GM21825 (cell line): ENCODE measurements around the gene OR1D5.
"Not testable (repeated sequence)": the region's sequence is repeated elsewhere in the genome, so short reads cannot be mapped to it uniquely, and the experiment has no call there.

Experiments used
- ATAC-seq: cut with Tn5 transposase; IDR thresholded peaks from one replicate; pipeline ENCODE4 v1.9.1; 2021; ENCODE audit warnings: mild to moderate bottlenecking, moderate library complexity; ENCODE audit not compliant: unreplicated experiment

OR1D5 gene

DNA sequence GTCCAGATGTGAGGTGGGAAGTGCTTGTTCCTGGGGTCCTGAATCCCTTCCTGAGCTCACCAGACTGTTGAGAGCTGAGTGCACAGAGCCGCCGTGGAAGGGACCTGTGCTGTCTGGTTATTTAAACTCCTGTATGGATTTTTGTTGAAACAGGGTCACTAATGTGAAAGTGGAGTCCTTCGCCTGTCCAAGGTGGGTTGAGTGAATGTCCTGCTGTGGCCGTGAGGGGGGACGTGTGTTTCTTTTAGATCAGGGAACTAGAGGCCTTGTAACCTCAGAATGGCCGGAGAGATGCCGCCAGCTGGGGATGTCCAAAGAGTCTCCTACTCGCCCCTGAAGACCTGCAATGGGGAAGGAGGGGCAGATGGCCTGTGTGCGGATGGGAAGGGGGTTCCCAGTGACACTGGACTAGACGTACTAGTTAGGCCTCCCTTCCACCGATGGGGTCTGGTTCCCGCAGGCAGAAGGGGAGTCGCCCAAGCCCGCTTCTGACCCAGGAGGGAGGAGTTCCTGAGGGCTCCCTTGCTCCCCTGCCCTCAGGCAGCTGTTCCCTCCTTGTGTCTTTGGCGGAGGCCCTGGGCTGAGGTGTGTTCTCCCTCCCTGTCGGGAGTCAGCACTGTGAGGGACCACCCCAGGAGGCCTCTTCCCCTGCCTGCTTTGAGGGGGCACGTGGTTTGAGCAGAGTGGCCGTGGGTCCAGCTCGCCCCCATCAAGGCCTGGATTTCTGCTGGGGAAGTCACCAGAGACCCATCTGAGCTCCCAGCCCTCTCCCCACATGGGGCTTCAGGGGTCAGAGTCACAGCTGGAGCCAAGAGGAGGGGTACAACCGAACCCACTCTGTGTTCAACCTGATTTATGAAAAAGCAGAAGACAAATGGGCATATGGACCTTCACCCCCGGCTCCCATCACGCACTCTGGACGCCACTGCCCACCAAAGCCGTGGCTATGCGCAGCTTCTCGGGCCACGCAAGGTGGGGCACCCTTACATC lies 30.9 kb downstream of the OR1D5 start:
- ATAC-seq = no peak

- ATAC-seq = not testable (repeated sequence)
Observed at GRCh38 chr17:3030852-3031470, 32.4 kb downstream of the OR1D5 start.

- no peak for ATAC-seq
Observed at GRCh38 chr17:3030096-3030495, 33.3 kb downstream of the OR1D5 start.

- no peak for ATAC-seq
Observed at GRCh38 chr17:3029213-3029913, 34.0 kb downstream of the OR1D5 start.

DNA sequence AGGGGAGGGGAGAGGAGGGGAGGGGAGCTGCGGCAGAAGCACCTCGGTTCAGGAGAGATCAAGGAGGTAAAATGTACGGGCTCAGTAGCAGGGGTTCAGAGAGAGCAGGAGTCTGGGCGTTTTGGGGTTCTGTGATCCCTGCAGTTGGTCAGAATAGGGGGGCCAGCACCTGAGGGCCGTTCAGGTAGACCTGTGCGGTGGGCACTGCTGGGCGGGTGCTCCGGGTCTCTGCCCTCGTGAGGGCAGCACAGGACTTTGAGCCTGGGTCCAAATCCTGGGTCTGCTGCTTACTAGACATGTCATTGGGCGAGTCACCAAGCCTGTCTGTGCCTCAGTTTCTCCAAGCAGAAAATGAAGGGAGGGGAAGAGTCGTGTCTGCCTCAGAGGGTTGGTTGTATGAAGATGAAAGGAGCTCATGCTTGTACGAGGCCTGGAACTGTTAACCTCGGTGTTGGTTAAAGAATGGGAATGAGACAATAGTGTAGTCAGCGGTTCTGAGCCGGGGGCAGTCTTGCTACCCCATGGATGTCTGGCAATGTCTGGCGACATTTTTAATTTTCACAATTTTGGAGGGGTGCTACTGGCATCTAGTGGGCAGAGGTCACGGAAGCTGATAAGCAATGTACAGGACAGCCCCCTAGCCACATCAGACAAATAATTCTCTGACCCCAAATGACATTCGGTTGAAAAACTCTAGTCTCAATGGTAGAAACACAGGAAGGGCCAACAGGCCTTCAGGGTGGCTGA lies 35.4 kb downstream of the OR1D5 start:
- ATAC-seq = no peak

- ATAC-seq = no peak
Observed at GRCh38 chr17:3026856-3027751, 36.3 kb downstream of the OR1D5 start.

DNA sequence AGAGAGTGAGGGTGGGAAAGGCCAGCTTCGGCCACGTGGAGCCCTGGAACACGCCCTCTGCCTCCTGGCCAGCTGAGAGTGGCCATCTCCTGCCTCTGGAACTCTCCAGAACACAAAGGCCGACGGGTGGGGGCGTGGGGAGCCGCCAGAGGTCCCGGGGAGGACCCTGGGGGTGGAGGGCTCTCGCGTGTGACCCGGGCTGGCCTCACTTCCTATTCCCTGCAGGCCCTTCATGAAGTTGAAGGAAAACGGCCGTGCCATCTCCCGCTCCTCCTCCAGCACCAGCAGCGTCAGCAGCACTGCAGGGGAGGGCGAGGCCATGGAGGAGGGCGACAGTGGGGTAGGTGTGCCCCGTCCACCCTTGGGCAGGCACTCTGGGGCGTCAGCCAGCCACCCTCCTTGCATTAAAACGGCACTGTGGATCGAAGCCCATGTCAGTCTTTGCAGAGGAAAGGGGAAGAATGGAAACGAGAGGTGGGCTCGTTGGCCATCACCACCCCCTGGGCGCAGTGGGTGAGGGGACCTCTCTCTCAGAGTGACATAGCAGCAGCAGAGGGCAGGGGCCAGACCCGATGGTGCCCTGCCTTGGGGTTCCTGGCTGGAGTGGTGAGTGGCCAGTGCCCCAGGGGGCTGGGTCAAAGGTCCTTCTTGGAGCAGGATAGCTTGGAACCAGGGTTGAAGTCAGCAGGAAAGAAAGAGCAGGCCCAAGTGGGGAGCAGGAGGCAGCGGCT lies 37.1 kb downstream of the OR1D5 start:
- ATAC-seq = no peak

DNA sequence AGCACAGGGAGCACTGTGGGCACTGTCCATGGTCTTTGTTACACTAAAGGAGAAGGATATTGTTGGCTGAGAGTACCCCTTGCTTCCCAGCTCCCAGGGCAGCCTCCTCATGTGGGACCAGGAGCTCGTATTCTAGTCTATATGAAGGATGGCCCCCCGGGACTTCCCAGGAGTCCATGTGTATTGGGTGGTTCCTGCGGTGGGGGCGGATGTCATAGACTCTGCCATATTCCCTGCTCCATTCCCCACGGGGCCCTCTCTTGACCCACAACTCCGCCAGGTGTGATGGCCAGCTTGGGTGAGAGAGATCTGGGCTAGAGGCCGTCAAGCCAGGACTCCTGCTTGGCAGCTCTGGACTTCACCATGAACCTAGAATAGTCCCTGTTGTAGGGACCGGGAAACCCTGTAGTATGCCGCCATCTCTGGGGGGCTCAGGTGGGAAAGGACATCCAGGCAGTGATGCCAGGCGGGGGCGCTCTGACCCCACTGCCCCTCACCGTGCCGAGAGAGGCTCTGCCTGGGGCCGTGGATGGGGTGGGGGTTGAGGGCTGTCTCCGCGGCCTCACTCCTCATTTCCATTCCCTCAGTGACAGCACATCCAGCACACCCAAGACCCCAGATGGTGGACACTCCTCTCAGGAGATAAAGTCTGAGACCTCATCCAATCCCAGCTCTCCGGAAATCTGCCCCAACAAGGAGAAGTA lies 37.8 kb downstream of the OR1D5 start:
- ATAC-seq = no peak

DNA sequence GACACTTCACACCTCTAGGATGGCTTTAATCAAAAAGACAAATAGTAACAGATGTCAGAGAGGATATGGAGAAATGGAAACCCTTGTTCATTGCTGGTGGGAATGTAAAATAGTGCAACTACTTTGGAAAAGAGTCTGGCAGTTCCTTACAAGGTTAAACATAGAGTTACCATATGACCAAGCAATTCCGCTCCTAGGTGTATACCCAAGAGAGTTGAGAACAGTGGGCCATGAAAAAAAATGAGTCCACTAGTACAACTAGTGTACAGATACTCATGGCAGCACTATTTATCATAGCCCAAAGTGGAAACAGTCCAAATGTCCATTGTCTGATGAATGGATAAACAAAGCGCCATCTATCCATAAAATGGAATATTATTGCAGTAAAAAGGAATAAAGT lies 39.1 kb downstream of the OR1D5 start:
- ATAC-seq = no peak

- no peak for ATAC-seq
Observed at GRCh38 chr17:3022197-3022596, 41.2 kb downstream of the OR1D5 start.

- ATAC-seq = no peak
Observed at GRCh38 chr17:3020381-3020780, 43.0 kb downstream of the OR1D5 start.

- no peak for ATAC-seq
Observed at GRCh38 chr17:3019761-3020160, 43.6 kb downstream of the OR1D5 start.

DNA sequence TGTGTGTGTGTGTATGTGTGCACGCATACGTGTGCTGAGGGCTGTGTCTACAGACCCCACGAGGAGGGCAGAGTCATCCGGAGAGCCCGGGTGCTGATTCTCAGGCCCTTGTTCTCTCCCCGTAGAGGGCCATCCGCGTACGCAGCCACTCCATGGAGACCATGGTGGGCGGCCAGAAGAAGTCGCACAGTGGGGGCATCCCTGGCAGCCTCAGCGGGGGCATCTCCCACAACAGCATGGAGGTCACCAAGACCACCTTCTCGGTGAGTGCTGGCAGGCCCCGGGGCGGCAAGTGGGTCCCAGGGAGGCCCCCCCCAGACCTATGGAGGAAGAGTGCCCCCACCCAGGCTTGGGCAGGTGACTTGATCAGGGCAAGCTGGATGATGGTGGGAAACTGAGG lies 45.5 kb downstream of the OR1D5 start:
- ATAC-seq = no peak

DNA sequence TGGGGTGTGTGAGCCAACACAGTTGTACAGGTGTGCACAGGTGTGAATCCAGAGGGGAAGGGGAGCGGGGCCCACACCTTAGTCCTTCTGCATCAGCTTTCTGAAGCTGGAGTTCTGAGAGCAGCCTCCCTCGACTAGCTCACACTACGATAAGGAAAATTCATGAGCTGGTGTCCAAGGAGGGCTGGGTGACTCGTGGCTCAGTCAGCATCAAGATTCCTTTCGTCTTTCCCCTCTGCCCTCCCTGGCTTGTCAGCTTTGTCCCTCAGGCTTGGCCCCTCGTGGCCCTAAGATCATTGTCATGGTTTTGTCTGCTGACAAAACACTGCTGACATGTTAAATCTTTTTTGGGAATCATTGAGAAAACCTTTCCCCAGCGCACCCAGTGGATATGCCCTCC lies 47.5 kb downstream of the OR1D5 start:
- no peak for ATAC-seq

DNA sequence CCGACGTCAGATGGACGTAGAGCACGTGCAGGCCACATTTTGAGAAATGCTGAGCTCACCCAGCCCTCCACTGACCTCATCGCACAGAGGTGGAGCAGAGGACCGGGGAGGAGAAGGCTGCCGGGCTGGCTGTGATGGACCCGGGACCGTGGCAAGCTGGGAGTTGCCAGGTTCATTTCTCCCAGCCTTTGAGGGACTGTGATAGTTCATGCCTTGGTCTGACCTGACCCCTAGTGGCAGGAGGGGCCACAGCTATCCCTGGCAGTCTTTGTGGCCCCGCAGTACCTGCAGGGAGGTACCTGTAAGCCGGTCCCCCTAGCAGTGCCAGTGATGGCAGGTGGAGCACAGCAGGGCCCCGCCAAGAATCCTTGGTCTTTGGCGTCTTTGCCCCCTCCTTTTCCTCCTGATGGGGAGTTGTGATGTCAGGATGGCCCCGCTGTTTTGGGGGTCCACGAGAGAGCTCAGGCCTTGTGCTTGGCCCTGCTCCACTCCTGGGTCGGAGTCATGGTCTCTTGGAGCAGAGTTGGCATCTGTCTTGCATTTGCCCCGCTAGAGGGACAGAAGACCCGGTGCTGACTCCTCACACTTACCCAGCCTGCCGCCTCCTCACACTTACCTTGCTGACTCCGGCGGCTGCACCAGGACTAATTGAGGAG lies 50.4 kb downstream of the OR1D5 start:
- no peak for ATAC-seq
